Stimulated activated CD4-positive, alpha-beta T cell treated with anti-CD3 and anti-CD28 coated beads, Interleukin-4, amount 100 ng/mL, for 48 hours (primary cell): ENCODE data around the gene RAB5IF.
A peak's percentile ranks its signal among the peaks of the same experiment; 100 is the strongest.
"Not testable (repeated sequence)": the region's sequence is repeated elsewhere in the genome, so short reads cannot be mapped to it uniquely, and the experiment has no call there.

Experiments used
- DNase-seq, 2 donors: peaks; one replicate each; pipeline ENCODE4 v3.0.0-alpha.2; 2020; ENCODE audit warnings: low read depth in 2 of 2

RAB5IF gene, protein sequence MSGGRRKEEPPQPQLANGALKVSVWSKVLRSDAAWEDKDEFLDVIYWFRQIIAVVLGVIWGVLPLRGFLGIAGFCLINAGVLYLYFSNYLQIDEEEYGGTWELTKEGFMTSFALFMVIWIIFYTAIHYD

DNA sequence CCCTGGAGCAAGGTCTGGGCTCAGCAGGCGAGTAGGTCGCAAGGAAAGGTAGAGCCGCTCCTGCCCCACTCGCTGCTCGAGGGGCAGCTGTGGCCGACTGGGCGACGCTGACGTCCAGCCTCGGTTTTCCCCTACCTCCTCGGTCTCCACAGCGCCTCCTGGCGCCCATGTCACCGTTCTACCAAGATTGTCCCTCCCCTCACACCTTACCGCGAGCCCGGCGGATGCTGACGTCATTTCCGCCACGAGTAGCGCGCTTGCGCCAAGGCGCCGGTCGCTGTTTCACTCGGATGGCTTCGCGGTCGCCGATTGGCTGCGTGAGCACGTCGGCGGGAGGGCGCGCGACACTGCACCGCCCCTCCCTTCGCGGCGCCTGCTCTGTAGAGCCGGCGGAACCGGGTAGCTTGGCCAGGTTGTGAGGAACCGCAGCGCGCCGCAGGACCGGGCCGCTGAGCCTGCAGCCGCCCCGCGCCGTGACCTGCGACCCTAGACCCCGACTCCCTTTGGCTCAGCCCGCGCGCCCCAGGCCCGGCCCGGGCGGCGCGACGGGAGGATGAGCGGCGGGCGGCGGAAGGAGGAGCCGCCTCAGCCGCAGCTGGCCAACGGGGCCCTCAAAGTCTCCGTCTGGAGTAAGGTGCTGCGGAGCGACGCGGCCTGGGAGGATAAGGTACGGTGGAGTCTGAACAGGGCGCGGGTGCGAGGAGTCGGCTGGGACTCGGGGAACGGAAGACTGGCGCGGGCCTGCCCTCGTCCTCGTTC, at the start of gene RAB5IF:
RAB5IF (plus strand) TSS at position 381 of the 759 bp plus-strand sequence; CDS start at position 554, 173 bp downstream.
- DNase-seq, result peak; percentile 99

- no peak for DNase-seq
These were observed 42.9 kb upstream of the RAB5IF start for GRCh38 chr20:36562724-36563123.

DNA sequence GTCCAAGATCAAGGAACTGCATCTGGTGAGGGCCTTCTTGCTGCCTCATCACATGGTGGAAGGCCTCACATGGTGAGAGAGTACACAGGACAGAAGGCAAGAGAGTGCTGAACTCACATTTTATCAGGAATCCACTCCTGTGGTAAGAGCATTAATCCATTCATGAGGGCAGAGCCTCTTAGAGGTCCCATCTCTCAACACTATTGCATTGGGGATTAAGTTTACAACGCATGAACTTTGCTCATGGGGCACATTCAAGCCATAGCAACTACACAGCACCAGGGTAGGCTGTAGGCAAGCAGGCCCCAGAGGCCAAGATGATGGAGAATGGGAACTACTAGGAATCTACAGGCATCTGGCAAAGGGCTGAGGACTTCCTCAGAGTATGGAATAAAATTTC, 42.2 kb upstream of the RAB5IF start:
- DNase-seq, result no peak

DNA sequence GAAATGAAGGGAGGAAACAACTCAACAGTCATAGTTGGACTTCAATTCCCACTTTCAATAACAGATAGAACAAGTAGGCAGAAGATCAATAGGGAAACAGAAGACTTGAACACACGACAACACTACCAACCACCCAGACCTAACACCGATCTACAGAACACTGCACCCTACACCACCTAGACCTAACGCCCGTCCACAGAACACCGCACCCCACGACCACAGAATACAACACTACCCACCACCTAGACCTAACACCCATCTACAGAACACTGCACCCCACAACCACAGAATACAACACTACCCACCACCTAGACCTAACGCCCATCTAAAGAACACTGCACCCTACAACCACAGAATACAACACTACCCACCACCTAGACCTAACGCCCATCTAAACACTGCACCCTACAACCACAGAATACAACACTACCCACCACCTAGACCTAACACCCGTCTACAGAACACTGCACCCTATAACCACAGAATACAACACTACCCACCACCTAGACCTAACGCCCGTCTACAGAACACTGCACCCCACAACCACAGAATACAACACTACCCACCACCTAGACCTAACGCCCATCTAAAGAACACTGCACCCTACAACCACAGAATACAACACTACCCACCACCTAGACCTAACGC, 41.4 kb upstream of the RAB5IF start:
- DNase-seq, result not testable (repeated sequence)

- DNase-seq, result not testable (repeated sequence)
These were observed 40.9 kb upstream of the RAB5IF start for GRCh38 chr20:36564726-36565121.

DNA sequence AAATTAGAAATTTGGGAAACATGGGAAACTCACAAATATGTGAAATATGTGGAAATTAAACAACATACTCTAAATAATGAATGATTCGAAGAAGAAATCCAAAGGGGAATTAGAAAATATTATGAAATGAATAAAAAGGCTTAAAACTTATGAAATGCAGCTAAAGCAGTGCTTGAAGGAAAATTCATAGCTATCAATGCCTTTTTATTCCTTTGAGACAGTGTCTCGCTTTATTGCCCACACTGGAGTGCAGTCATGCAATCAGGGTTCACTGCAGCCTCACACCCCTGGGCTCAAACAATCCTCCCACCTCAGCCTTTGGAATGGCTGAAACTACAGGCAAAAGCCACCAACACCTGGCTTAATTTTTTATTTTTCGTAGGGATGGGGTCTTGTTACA, 40.1 kb upstream of the RAB5IF start:
- no peak for DNase-seq

GRCh38 chr20:36569847-36570429, 35.6 kb upstream of the RAB5IF start:
- no peak for DNase-seq

DNA sequence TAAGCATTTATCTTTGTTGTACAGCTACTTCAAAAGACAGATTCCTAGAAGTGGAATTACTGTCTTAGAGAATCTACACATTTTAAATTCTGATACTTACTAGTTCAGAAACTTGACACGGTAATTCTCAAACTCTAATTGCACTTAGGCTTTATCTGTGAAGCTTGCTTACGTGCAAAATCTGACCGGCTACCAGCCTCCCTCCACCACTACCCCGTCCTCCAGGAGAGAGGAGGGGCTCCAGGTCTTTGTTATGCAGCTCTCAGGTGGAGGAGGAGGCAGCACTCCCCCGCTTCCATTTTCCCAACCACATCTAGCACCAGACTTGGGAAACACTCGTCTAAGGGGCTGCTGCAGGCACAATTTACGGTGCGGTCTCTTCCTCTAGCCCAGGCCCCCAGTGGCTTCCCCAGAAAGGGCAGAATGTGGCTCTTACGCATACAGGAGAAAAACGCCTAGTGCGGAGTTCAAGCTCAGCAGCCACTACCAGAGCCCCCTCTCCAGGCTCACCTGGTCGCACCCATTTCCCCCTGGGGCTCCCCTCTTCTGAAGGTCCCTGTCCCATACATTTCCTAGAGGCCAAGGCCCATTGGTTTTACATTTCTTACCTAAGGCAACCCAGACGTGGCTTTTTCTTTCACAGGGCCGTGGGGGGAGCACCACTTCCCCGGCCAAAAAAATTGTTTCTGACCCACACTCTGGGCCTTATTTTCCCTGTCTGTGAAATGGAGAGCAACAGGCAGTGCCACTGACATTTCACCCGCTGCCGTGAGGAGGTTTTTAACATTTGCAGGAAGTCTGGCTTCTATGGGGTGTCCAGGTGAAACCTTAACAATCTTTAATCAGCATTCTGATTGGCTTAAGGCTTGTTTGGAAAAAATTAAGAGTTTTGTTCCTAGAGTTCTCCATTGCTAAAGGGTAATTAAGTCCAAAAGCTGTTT, 33.7 kb upstream of the RAB5IF start:
- DNase-seq, result no peak

DNA sequence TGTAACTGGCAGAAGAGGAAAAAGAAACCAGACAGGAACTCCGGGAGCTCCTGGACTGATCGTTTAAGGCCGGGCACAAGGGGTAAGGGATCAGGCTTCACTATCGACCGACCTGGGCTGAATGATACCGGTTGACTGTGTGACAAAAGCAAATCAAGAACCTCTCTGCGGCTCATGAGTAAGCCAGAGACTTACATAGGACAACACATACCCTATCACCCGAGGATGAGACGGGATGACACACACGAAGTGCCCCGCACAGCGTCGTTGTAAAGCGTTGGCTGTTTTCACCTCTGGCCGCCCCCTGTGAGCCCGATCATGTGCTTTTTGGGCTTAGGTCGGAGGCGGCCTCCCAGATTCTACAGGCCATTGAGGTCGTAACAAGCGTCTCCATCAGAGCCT, 32.9 kb upstream of the RAB5IF start:
- peak; percentile 59 to 66 for DNase-seq

- DNase-seq, result peak; percentile 80 to 83
These were observed 32.3 kb upstream of the RAB5IF start, which contains the start of gene TGIF2 for GRCh38 chr20:36573103-36573797. Gene TGIF2, plus strand, starts transcription at chr20:36573597. Its CDS starts 5,178 bp downstream, at chr20:36578775.

GRCh38 chr20:36573798-36574365, 31.7 kb upstream of the RAB5IF start:
- DNase-seq, result no peak

- no peak for DNase-seq
These were observed 31.0 kb upstream of the RAB5IF start for GRCh38 chr20:36574366-36575135.

GRCh38 chr20:36576081-36576445, 29.5 kb upstream of the RAB5IF start:
- no peak for DNase-seq

- DNase-seq, result no peak
These were observed 27.1 kb upstream of the RAB5IF start for GRCh38 chr20:36578356-36579041.

DNA sequence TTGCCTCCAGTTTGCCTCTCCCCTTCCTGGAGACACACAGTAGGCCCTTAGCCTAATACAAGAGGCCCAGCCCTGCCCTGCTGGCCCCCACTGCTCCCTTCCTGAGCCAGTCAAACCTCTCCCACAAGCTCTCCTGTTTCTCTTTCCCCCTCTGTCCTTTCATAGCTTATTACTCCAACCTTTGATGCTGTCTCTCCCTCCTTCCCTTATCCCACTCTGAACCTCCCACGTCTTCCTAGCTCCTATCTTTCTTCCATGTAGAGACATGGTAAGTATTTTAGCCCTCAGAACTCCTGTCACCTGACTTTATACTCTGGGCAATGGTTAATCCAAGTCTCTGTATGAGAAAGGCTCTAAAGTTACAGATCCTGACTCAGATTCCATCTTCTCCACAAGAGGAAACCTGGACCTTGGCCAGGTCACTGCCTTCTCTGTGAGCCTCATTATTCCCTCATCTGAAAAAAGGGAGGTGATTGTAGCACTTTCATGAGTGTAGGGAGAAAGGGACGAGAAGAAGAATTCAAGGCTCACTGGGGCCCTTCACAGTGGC, 25.5 kb upstream of the RAB5IF start:
- DNase-seq, result no peak

DNA sequence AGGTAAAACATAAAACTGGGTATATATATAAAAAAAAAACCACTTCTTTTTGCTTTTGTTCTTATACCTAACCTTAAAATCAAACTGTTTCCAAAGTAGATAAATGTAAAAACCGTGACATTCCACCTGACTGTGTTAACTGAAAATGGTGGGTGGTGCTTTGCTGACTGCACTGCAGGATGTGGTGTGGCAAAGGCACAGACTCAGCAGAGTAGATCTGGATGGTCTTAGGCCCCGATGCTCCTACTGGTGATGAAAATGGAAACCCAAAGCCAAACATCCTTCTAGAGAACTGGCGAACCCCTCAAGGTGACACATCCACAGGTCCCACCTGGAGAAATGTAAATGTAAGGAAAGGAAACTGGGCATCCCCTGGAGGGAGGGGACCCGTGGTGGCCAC, 23.3 kb upstream of the RAB5IF start:
- DNase-seq, result no peak

GRCh38 chr20:36582821-36583220, 22.8 kb upstream of the RAB5IF start:
- DNase-seq, result no peak

DNA sequence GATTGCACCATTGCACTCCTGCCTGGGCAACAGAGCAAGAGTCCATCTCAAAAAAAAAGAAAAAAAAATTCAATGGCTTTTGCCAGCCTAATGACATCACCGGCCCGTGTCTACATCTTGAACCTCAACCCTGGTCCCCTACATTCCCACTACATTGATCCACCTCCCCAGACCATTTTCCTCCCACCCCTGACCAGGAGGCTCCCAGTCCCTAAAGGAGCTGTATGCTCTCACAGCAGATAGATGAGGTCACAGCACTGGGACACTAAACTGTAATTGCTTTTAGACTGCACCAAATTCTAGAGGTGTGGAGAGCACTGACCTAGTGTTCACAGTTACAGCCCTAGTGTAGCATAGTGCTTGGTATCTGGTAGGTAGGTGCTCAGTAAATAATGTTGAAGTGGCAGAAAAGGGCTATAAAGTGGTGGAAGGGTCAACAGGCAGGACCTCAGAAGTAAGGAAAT, 21.5 kb upstream of the RAB5IF start:
- no peak for DNase-seq
